ENCODE measurements around the gene GLCCI1.

Gene GLCCI1

DNA sequence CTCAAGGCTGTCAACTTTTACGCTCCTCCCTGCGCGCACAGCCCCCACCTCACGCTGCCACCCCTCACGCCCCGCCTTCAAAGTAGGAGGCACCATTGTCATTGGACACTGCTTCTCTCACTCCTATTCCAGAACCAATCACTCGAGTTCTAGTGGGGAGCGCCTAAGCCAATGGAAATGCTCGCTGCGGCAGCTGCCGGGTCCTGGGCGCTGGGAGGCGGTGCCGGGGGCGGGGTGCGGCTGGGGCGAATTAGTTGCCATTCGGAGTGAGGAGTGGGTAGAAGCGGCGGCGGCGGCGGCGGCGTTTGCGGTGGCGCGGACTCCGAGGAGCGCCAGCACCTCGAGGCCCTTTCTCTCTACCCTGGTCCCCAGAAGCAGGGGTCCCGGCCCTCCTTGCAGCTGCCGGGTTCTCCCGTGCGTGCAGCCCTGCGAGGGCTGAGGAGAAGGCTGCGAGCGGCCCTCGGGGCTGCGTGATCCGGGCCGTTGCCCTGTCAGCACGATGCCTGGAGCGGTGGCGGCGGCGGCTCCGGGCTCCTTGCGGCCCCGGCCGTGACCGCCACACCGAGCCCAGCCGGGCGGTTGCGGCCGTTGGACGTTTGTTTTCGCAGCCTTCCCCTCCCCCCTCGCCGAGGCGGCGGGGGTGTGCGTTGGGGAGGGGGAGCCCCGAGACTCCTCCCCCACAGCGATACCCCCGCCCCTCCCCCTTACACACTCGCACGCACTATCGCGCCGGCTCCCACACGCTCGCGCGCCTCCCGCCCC lies at the start of gene GLCCI1:
GLCCI1 (plus strand) TSS at position 253 of the 762 bp plus-strand sequence. CDS start 555 bp downstream, outside the sequence.
- peak; percentile 83 for DNase-seq (ENCODE audit: low read depth)

DNA sequence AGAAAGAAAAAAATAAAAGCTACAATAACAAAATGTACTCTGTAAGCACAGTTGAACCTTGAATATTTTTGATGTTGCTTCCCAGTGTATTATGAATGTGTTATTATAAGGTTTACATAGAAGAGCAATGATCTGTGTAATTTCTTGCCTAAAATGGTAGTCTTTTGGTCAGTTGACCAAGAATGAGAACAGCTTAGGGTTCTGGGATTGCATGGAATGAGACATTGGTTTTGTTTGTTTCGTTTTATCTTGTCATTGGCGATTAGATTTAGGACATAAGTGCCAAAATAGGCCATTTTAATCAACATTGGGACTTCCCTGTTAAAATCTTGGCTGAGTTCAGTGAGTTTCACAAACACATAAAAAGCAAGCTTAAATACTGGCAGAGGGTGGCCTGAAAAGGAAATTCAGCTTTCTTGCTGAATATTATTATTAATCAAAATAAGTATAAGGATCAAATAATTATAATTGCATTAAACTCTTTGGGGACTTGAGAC lies 49.1 kb upstream of the GLCCI1 start:
- no peak for DNase-seq (ENCODE audit: low read depth)

DNA sequence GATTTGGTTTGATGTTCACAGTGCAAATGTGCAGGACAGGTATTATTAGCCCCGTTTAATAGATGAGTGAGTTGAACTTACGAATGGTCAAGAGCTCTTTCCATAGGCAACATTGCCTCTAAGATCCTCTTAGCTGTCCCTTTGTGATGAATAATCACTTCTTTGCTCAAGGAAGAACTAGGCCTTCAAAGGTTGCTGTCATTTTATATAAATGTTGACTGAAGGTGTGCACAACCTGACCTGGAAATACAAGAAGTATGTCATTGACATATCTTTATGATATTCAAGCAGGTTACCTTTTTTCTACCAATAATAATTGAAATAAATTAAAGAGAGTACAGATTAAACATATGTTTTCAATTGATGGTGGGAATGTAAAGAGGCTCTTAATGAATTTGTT lies 48.5 kb upstream of the GLCCI1 start:
- no peak for DNase-seq (ENCODE audit: low read depth)

DNA sequence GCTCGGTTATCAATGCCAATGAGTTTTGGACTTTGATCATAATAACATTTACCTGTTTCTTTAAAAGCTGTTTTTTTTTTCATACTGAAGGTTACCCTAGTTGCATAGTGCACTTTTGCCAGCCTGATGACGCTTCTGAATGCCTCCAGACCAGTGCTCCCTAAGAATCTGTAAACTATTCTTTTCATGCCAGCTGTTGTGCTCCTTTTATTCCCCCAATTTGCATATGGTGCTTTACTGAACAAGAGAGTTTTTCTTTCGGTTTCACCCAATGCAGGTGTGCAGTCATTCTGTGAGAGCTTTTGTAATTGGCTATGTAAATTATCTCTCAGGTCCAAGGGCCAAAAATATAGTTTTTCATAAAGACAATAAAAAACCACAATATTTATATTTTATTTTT lies 48.1 kb upstream of the GLCCI1 start:
- no peak for DNase-seq (ENCODE audit: low read depth)

DNA sequence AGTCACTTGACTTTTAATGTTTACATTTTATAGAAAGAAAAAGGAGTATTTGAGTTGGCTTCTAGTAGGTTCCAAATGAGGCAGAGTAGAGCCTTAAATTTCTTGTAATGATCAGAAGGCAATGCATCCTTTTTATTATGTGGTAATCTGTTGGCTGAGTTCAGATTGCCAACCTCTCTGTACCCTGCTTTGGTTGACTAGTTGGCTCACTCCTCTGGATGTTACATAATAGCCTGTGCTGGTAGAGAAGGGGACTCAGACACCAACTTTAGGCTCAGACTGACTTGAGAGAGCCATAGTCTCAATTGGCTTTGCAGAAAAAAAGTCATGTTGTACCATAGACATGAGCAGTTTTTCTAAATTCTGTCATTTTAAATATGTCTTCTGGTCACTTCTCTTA lies 46.8 kb upstream of the GLCCI1 start:
- DNase-seq (ENCODE audit: low read depth): no peak

DNA sequence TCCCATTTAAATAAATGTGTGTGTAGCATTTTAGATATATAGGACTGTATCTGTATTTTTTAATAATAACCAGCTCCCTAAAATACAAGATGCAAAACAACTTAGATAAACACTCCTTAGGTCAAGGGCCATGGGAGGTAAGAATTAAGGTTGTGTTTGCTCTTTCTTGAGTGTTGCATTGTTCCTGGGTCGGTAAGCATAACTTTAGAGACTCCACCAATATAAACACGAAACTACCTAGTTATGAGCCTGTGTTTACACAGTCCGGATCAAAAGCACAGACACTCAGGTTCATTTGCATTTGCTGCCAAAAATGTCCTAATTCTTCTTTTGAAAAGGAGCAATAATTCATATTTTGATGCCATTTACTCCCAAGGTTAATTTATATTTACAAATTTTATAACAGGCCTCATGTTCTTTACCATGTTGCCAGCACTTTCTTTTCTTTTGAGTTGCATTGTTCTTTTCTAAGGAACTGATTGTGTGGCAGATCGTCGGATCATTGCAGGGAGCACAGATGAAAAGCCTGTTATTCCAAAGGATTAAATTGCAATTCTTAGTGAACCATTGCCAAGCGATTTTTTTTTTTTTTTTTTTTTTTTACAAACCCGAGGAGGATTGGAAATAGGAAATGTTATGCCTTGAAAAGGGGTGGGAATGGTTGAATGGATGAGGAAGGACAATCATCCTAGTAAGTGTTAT lies 45.8 kb upstream of the GLCCI1 start:
- DNase-seq (ENCODE audit: low read depth): no peak

DNA sequence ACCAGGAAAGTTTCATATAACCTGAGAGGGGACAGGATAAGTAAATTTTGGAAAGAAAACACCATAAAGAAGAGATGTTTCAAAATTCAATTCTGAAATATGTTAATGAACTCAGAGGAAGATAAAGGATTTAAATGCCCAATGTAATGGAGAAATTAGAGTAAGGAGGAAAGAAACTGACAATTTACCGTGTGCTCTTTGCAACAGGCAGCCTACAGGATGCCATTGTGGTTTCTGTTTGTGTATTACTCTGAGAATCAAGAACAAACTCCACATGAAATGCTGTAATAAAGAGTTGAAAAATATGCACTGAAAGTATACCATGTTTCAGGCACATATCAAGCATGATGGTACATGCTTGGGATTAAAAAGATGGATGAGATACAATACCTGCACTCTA lies 44.8 kb upstream of the GLCCI1 start:
- no peak for DNase-seq (ENCODE audit: low read depth)

DNA sequence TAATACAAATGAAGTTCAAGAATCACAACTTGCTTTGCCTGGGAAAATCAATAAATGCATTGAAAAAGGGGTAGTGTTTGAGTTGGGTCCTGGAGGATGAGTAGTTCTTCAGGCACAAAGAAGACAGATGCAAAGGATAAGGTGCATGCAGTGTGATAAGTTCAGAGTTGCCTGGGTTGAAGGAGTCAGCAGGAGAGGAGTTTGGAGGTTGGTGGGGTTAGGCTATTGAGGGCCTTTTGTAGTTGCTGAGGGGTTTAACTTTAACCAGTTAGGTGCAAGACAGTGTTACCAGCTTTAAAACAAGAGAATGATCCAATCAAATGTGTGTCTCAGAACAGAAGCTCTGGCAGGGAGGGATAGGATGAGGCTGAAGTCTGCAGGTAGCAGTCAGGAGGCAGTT lies 44.3 kb upstream of the GLCCI1 start:
- DNase-seq (ENCODE audit: low read depth): no peak

DNA sequence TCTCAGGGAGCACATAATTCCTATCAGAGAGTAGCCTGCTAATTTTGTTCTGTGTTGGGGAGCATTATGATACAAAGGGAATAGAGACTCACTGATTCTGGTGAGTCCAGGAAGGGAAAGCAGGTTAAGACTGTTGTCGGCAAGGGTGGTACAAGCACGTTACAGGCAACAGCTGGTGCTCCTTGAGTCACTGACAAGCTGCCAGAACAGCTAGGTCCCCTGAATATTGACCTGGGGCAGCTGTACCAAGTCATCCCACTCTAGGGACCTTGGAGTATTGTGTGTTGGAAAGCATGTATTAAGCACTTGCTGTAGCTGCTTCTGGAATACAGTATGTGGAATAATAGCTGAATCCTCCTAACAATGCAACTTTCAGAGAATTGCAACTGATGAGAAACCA lies 37.0 kb upstream of the GLCCI1 start:
- DNase-seq (ENCODE audit: low read depth): no peak

DNA sequence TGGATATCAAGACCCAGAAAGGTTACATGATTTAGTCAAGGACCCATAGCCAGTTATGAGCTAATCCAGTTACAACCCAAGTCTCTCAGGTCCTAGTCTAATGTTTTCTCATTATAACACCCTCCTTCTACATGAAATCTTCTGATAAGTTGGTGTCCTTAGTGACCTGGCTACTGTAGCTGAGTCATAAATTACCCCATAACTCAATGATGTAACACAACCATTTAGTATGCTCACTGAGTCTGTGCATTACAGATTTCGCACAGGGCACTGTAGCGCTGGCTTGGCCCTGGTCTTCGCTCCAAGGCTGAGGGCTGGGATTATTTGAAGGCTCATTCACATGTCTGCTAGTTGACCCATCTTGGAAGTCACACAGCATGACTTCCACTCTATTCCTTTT lies 36.0 kb upstream of the GLCCI1 start:
- DNase-seq (ENCODE audit: low read depth): no peak

DNA sequence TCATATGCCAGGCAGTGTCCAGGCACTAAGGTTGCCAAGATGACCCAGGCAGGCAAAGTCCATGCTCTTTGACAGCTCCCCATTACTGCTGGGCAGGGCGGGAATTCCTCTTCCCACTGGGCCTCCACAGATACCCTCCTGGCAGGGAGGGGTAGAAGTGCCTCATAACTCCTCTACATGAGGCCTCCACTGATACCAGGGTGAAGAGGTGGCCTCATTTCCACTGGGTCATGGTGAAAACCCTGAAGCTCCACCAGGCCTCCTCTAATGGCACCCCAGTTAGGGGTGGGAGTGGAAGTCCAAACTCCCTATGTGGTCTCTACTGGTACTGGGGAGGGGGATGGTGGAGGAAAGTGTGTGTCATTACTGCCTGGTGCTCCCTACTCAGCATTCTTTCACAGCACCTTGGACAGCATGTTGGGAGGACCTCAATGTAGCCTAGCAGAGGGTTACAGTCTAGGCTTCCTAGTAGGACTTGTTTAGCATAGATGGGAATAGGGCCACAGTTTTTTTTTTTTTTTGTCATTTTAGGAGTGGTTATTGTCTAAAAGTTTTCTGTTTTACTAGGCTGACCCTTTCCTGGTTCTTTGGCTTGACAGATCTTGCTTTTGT lies 34.6 kb upstream of the GLCCI1 start:
- DNase-seq (ENCODE audit: low read depth): no peak

DNA sequence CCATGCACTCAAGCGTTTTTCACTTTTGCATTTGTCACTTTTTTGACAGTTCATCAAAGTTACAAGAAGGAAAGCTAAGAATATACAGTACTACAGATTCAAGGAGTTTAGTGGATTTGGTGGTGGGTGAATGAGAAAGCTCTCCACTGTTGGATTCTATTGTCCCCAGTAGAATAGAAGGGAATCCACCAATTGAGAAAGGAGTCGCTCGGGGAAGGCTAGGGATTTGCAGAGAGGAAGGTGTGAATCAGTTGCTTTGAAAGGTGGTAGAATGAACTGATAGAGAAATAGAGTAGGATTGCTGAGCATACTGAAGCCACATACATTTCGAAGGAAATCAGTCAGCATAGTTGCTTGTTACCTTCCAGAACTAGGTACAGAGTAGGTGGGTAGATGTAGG lies 33.7 kb upstream of the GLCCI1 start:
- no peak for DNase-seq (ENCODE audit: low read depth)

DNA sequence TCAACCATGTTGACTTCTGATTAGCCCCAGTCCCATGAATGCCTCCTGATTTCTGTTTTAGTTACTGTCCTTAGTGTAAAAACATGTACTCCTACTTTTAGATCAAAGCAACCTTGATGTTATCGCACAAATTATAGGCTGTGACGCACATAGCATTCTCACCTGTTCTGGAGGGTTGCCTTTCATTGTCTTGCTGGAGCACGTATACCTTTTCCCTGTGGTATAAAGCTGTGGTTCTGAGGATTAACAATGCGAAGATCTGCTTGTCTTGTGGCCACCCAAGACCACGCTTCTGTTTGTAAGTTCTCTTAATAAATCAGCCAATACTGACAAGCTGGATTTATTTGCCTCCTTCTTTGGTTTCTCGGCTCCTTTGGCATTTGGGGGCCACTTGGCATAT lies 30.1 kb upstream of the GLCCI1 start:
- no peak for DNase-seq (ENCODE audit: low read depth)

DNA sequence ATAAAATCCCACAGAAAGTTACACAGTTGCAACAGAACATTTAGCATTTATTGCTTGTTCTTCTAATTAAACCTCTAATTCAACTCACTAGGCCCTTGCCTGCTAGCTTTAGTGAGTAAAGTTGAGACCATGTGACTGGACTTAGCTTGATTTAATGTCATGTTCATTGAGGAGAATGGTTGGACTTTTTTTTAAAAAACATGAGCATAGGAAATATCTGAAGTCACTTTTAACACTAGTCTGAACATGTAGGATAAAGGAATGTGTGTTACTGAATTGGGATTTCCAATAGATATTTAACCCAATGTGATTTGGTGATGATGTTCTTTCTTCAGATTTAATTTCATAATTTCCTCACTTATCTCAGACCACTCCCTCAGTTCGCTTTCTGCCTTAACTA lies 24.6 kb upstream of the GLCCI1 start:
- DNase-seq (ENCODE audit: low read depth): no peak

DNA sequence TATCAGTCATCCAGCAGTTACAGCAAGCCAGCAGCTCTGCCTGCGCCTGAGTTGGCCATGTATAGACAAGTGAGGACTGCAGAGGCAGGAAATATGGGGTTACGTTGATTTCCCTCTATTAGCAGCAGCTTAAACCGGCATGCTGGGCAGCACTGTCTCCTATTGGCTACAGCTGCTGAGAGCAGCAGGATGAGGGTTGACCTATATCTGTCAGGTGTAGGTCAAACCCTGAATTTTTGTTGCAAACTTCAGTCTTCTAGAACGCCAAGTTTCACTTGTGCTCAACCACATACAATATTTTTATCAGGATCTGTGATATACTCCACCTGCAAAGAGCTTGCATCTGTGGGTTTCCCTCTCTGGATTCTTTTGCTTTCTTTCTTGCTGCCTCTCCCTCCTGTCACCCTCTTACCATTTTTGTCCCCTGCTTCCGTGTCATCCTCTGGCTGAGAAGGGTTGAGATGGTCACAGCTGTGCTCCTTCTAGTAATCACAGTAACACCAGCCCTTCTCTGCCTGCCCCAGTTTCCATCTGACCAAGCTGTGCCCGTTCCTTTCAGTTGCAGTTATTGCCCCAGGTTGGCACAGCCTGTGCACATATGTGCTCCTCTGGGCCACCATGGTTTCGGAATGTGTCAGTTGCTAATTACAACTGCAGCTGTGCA lies 23.8 kb upstream of the GLCCI1 start:
- DNase-seq (ENCODE audit: low read depth): no peak

DNA sequence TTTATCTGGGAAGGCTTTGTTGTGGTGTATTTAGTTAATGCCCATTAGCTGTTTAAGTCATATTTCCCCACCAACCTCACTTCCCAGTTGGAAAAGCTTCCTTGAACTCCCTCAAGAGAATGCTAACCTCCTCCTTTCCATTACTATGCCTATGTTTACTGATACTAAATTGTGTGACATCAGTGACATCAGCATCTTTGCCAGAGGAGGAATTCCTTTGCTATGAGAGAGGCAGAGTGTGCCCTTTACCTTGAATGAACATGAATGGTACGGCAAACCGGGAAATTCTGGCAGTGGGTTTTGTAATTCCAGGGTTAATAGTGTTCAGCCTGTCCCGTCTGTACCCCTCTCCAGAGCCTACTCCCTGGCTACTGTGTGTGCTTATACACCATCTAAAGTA lies 22.1 kb upstream of the GLCCI1 start:
- no peak for DNase-seq (ENCODE audit: low read depth)

DNA sequence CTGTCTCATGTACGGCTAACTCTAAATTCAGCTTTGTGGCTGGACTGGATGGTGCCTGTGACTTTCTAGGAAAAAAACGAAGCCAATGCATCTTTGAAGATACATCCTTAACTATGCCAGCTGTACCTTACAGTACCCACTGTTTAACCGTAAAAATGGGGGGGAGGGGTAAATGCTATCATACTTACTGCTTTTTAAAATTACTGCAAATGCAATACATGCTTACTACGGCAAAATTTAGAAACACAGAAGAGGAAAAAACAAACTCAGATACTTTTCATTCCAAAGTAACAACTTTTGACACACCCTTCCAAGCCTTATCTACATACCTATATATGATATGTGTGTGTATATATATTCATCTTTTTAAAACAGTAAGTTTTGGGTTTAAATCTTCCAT lies 20.4 kb upstream of the GLCCI1 start:
- no peak for DNase-seq (ENCODE audit: low read depth)

DNA sequence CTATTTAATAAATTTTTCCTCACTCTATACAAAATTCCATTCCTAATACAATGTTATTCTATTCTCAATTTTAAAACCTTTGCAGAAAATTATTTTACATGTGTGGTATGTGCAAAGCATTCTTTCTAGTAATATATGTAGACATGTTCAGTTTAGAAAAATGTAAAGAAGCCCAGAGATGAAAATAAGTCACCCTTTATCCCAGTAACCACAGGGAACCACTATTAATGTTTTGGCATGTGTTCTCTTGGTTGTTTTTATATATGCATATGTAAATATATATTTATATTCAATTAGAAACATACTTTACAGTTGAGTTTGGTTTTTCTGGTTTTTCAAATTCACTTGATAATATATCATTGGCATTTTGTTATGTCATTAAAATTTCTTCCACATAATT lies 14.8 kb upstream of the GLCCI1 start:
- DNase-seq (ENCODE audit: low read depth): no peak

DNA sequence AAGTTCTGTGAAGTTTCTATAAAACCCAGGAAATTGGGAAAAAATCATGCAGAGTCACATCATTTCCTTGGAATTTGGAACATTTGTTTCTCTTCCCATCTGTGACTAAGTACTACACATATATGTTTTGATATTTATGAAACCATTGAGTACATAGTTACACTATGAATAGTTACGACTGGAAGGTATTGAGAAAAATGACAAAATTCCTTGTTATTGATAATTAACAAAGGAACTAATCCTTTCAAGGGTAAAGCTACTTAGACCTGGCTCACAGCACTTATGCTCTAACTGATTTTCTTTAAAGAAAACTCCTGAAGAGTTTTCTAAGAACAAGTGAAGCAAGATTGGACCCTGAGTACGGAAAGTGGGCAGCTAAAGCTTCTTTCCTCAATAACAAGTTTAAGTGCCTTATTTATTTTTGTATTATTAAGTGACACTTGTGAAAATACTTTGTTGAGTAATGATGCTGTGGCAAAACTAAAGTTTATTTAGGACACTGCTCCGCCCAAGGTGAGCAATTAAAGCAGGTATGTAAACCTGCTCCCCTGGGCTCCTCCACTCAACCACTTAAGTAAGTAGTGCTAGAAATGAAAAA lies 12.0 kb upstream of the GLCCI1 start:
- no peak for DNase-seq (ENCODE audit: low read depth)

DNA sequence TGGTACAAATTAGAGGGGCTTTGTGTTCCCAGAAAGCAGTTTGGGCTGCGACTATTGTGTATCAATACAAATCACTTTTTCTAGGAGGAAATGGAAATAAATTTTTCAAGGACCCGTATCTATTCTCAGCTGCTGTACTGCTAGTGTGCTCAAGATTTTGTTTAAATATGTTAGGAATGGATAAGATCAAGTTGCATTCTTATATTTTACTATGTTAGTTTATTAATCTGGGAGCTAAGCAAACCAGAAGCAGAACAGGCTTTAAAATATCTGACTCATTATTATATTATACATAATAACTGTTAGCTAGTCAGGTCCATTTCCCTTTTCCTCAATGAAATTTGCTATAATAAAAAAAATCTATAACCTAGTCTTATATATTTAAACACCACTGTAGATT lies 11.1 kb upstream of the GLCCI1 start:
- DNase-seq (ENCODE audit: low read depth): no peak

DNA sequence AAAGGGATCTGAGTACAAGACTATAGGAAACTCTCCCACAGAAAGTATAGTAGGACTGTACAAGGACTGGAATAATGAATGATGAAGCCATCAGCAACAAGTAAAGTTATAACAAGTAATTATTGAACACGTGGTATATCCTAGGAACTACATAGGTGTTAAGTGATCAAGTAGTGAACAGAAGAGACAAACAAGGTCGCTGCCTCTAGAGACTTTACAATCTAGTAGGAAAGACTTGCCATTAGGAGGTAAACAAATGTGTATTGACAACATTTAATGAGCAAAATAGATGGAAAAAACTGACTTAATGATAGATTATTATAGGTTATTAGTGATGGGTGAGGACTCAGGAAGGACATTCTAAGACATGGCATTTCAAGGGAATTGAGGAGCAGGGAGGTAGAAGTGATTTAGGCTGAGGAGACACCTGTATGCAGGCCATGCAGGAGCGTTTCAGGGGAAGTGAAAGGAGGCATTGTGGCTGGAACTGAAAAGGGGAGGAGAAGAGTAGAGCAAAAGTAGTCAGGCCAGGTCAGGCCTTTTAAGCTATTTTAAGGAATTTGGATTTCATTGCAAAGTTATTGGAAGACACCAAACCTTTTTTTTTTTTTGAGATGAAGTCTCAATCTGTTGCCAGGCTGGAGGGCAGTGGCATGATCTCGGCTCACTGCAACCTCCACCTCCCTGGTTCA lies 8.5 kb upstream of the GLCCI1 start:
- no peak for DNase-seq (ENCODE audit: low read depth)

DNA sequence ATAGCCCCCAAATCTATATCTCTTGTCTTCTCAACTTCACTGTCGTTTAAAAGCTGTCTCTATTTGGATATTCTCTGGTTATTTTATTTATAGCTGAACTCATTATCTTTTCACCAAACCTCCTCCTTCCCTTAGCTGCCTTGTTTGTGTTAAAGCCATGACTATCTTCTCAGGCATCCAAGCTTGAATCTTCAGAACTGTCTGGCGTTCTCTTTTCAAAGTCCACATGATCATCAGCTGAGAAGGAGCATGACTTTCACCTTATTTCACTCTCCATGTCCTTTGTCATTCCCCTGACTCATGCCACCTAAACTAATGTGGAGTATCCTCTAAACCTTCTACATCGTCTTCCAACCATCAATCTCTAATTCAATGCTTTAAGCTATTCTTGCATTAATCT lies 5.7 kb upstream of the GLCCI1 start:
- DNase-seq (ENCODE audit: low read depth): no peak

Data from HS-27A (cell line).